Loucy (cell line): ENCODE measurements around the gene ECM2.

ENCODE experiments used
- H2AFZ ChIP-seq: fragments of 200-600 bp; sonication (generic); 2 replicates; pipeline ENCODE4 v1.6.0; 2016; ENCODE audit warnings: antibody characterized with exemption, mild to moderate bottlenecking, low read length, moderate library complexity
- H3F3A ChIP-seq: fragments of 200-600 bp; 2 replicates; pipeline ENCODE4 v1.6.0; 2016; ENCODE audit warnings: antibody characterized with exemption, low read depth, mild to moderate bottlenecking
- H3K27me3 ChIP-seq: fragments of 200-600 bp; sonication (generic); 2 replicates; pipeline ENCODE4 v1.6.1; 2014; ENCODE audit warnings: low read length, mild to moderate bottlenecking; ENCODE audit not compliant: insufficient read depth, poor library complexity, severe bottlenecking
- H3K36me3 ChIP-seq: fragments of 200-600 bp; sonication (generic); 2 replicates; pipeline ENCODE4 v1.6.1; 2016; ENCODE audit warnings: low read length; ENCODE audit not compliant: insufficient read depth
- H3K4me1 ChIP-seq: fragments of 200-600 bp; sonication (generic); 2 replicates; pipeline ENCODE4 v1.5.1; 2014; ENCODE audit warnings: low read length, mild to moderate bottlenecking; ENCODE audit not compliant: insufficient read depth, poor library complexity, severe bottlenecking
- H3K4me2 ChIP-seq: fragments of 200-600 bp; sonication (generic); 2 replicates; pipeline ENCODE4 v1.6.0; 2014; ENCODE audit warnings: antibody characterized with exemption, low read length, low read depth, mild to moderate bottlenecking; ENCODE audit not compliant: poor library complexity, severe bottlenecking
- H3K4me3 ChIP-seq: fragments of 200-600 bp; sonication (generic); 2 replicates; pipeline ENCODE4 v1.5.1; 2014; ENCODE audit warnings: low read length, mild to moderate bottlenecking, mixed read lengths; ENCODE audit not compliant: poor library complexity, severe bottlenecking
- H3K79me2 ChIP-seq: fragments of 200-600 bp; sonication (generic); 2 replicates; pipeline ENCODE4 v1.6.1; 2014; ENCODE audit warnings: low read length; ENCODE audit not compliant: insufficient read depth
- H3K9ac ChIP-seq: fragments of 200-600 bp; sonication (generic); 2 replicates; pipeline ENCODE4 v1.6.0; 2014; ENCODE audit warnings: mild to moderate bottlenecking, low read depth, low read length, moderate library complexity; ENCODE audit not compliant: poor library complexity, severe bottlenecking
- H3K9me2 ChIP-seq: fragments of 200-600 bp; sonication (generic); replicated peaks from 2 replicates; pipeline ENCODE4 v1.6.1; 2016; ENCODE audit warnings: low read depth, low read length, mixed read lengths
- H3K9me3 ChIP-seq: fragments of 200-600 bp; sonication (generic); 2 replicates; pipeline ENCODE4 v1.6.1; 2014; ENCODE audit warnings: mild to moderate bottlenecking, antibody characterized with exemption, low read length, low read depth; ENCODE audit not compliant: insufficient read depth
- H4K20me1 ChIP-seq: fragments of 200-600 bp; sonication (generic); 2 replicates; pipeline ENCODE4 v1.6.0; 2014; ENCODE audit warnings: antibody characterized with exemption, low read length, mild to moderate bottlenecking; ENCODE audit not compliant: insufficient read depth, poor library complexity, severe bottlenecking
- EZH2phosphoT487 ChIP-seq: fragments of 200-600 bp; IDR thresholded peaks from 2 replicates; pipeline ENCODE4 v1.6.1; 2018; ENCODE audit warnings: antibody characterized with exemption, mild to moderate bottlenecking, moderate library complexity, borderline replicate concordance
- TF ChIP-seq, protein P1 (sequence below): fragments of 200-600 bp; sonication (generic); conservative IDR thresholded peaks from 2 replicates; pipeline ENCODE4 v1.5.1; 2014; ENCODE audit warnings: mild to moderate bottlenecking, antibody characterized with exemption, low read length

ECM2 gene

DNA sequence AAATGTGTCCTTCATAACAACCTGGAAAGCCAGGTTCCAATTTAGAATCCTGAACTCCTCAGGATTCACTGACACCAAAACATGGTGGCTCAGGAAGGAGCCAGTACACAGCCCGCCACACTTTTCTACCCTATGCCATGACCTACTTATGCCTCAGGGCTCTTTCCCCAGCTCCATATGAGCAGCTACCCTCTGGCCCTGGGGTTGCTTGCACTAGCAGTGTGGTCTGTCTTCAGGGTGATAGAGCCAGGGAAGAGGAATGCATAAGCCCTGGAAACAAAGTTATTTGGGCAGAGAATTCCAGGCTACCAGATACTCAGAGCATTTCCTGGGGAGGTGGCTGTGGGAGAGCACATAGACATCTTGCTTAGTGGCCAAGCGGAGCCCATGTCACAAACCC lies 15.0 kb upstream of the ECM2 start:
- Histone ChIP-seq H3K27me3 (no peaks in the 10 kb centered on the region), H3K9me2 (no peaks in the 10 kb centered on the region), H3K9ac (no peak overlapping the region), H2AFZ (no peak overlapping the region), H3F3A (no peaks in the 10 kb centered on the region), H3K4me1 (no peaks in the 10 kb centered on the region), H4K20me1 (no peaks in the 10 kb centered on the region), H3K4me3 (no peak overlapping the region), H3K9me3 (no peaks in the 10 kb centered on the region), H3K79me2 (no peaks in the 10 kb centered on the region), H3K4me2 (no peak overlapping the region), H3K36me3 (no peaks in the 10 kb centered on the region)
- TF ChIP-seq, protein P1, sequence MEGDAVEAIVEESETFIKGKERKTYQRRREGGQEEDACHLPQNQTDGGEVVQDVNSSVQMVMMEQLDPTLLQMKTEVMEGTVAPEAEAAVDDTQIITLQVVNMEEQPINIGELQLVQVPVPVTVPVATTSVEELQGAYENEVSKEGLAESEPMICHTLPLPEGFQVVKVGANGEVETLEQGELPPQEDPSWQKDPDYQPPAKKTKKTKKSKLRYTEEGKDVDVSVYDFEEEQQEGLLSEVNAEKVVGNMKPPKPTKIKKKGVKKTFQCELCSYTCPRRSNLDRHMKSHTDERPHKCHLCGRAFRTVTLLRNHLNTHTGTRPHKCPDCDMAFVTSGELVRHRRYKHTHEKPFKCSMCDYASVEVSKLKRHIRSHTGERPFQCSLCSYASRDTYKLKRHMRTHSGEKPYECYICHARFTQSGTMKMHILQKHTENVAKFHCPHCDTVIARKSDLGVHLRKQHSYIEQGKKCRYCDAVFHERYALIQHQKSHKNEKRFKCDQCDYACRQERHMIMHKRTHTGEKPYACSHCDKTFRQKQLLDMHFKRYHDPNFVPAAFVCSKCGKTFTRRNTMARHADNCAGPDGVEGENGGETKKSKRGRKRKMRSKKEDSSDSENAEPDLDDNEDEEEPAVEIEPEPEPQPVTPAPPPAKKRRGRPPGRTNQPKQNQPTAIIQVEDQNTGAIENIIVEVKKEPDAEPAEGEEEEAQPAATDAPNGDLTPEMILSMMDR: no peak
- TF ChIP-seq EZH2phosphoT487: no peak

GRCh38 chr9:92547356-92547755 lies 11.6 kb upstream of the ECM2 start:
- no peak overlapping the region for H3K4me3 ChIP-seq
- no peaks in the 10 kb centered on the region for H3K27me3 ChIP-seq
- TF ChIP-seq EZH2phosphoT487: no peak
- TF ChIP-seq, protein P1: no peak

DNA sequence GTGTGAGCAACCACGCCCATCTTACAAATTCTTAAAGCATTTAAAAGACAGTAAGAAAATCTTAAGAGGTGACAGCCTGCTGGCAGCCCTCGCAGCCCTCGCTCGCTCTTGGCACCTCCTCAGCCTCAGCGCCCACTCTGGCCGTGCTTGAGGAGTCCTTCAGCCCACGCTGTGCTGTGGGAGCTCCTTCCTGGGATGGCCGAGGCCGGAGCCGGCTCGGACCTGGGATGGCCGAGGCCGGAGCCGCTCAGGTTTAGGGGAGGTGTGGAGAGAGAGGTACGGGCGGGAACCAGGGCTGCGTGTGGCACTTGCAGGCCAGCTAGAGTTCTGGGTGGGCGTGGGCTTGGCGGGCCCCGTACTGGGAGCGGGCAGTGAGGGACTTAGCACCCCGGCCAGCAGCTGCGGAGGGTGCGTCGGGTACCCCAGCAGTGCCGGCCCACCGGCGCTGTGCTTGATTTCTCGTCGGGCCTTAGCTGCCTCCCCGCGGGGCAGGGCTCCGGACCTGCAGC lies 9.3 kb upstream of the ECM2 start:
- H3K9me2 ChIP-seq: no peaks in the 10 kb centered on the region
- no peaks in the 10 kb centered on the region for H3K4me1 ChIP-seq
- no peaks in the 10 kb centered on the region for H3K27me3 ChIP-seq
- H3K4me3 ChIP-seq: no peak overlapping the region
- no peaks in the 10 kb centered on the region for H3K79me2 ChIP-seq
- no peak overlapping the region for H2AFZ ChIP-seq
- no peaks in the 10 kb centered on the region for H4K20me1 ChIP-seq
- TF ChIP-seq, protein P1: no peak
- no peak for TF ChIP-seq EZH2phosphoT487
- no peaks in the 10 kb centered on the region for H3K9me3 ChIP-seq
- H3K9ac ChIP-seq: no peak overlapping the region
- H3K36me3 ChIP-seq: no peaks in the 10 kb centered on the region
- no peaks in the 10 kb centered on the region for H3F3A ChIP-seq
- no peak overlapping the region for H3K4me2 ChIP-seq

More at GRCh38 chr9:92547356-92547755, 11.6 kb upstream of the ECM2 start:
- Histone ChIP-seq H3K9ac (no peak overlapping the region), H3F3A (no peaks in the 10 kb centered on the region), H3K4me2 (no peak overlapping the region), H4K20me1 (no peaks in the 10 kb centered on the region), H3K79me2 (no peaks in the 10 kb centered on the region), H3K9me2 (no peaks in the 10 kb centered on the region), H3K4me1 (no peaks in the 10 kb centered on the region), H3K36me3 (no peaks in the 10 kb centered on the region), H2AFZ (no peak overlapping the region), H3K9me3 (no peaks in the 10 kb centered on the region)
